Smooth muscle cell (in vitro differentiated cells): ENCODE results near the gene CNGA2. TPM values are rescaled to one million over a fixed set of nuclear protein-coding genes. Genes with fewer than 3 reads are reported as not detected.

ENCODE experiments used
- DNase-seq: peaks from one replicate; lab custom pipeline; 2025; ENCODE audit not compliant: unreplicated experiment; lab: John Stamatoyannopoulos, UW
- H2AFZ ChIP-seq: fragments of 200-600 bp; sonication (generic); 2 replicates; pipeline ENCODE4 v1.6.0; 2016; ENCODE audit warnings: antibody characterized with exemption, low read depth, mild to moderate bottlenecking
- H3F3A ChIP-seq: fragments of 200-600 bp; sonication (generic); 2 replicates; pipeline ENCODE4 v1.6.0; 2017; ENCODE audit warnings: antibody characterized with exemption, low read depth
- H3K27ac ChIP-seq: fragments of 200-600 bp; sonication (generic); 2 replicates; pipeline ENCODE4 v1.5.1; 2016; ENCODE audit warnings: low read depth, mild to moderate bottlenecking
- H3K27me3 ChIP-seq: fragments of 200-600 bp; sonication (generic); 2 replicates; pipeline ENCODE4 v1.6.1; 2016; ENCODE audit warnings: low read depth, mild to moderate bottlenecking
- H3K36me3 ChIP-seq: fragments of 200-600 bp; sonication (generic); 2 replicates; pipeline ENCODE4 v1.5.1; 2016; ENCODE audit warnings: low read depth
- H3K4me1 ChIP-seq: fragments of 200-600 bp; sonication (generic); 2 replicates; pipeline ENCODE4 v1.5.1; 2016; ENCODE audit warnings: low read depth
- H3K4me2 ChIP-seq: fragments of 200-600 bp; sonication (generic); 2 replicates; pipeline ENCODE4 v1.6.0; 2016; ENCODE audit warnings: mild to moderate bottlenecking
- H3K4me3 ChIP-seq: fragments of 200-600 bp; sonication (generic); 2 replicates; pipeline ENCODE4 v1.5.1; 2016; ENCODE audit warnings: mild to moderate bottlenecking
- H3K79me2 ChIP-seq: fragments of 200-600 bp; sonication (generic); 2 replicates; pipeline ENCODE4 v1.6.0; 2016; ENCODE audit warnings: low read depth, mild to moderate bottlenecking
- H3K9ac ChIP-seq: fragments of 200-600 bp; sonication (generic); 2 replicates; pipeline ENCODE4 v1.6.0; 2016; ENCODE audit warnings: low read depth
- H3K9me3 ChIP-seq: fragments of 200-600 bp; sonication (generic); replicated peaks from 2 replicates; pipeline ENCODE4 v1.5.1; 2016; ENCODE audit warnings: low read depth
- H4K20me1 ChIP-seq: fragments of 200-600 bp; sonication (generic); 2 replicates; pipeline ENCODE4 v1.6.0; 2016; ENCODE audit warnings: low read depth
- CTCF ChIP-seq: fragments of 200-600 bp; sonication (generic); IDR thresholded peaks from 2 replicates; pipeline ENCODE4 v1.5.1; 2017; ENCODE audit warnings: borderline replicate concordance, mild to moderate bottlenecking, antibody characterized with exemption; ENCODE audit not compliant: insufficient read depth, poor library complexity, severe bottlenecking
- WGBS: methylation state at CpG from one replicate; pipeline ENCODE4 v1.1.7; 2016; ENCODE audit warnings: low lambda C conversion rate; 5-methylcytosine and 5-hydroxymethylcytosine counted together
- polyA plus RNA-seq: library from polyadenylated mRNA; unstranded; fragments of >200 nt; fragmentation: Nextera tagmentation; extraction: Ambion mirVana; gene quantifications from 2 replicates; pipeline ENCODE4 v1.2.1, GENCODE V29; 2016
- total RNA-seq: library from RNA; depleted of rRNA; stranded (reverse); fragments of >200 nt; gene quantifications from 2 replicates; pipeline ENCODE4 v1.2.3, GENCODE V29; 2014

CNGA2 gene
- total and polyA plus RNA-seq, 2 experiments from 2014 or later, result not detected

GRCh38 chrX:151765026-151765425, 30.5 kb downstream of the CNGA2 start:
- WGBS, result 74% methylated on average over 2 of the region's 2 CpGs
- no peaks in the 10 kb centered on the region for H4K20me1 ChIP-seq
- no peak overlapping the region for H3K9ac ChIP-seq
- H3K4me3 ChIP-seq, result no peak overlapping the region
- H3F3A ChIP-seq, result no peaks in the 10 kb centered on the region
- H3K79me2 ChIP-seq, result no peaks in the 10 kb centered on the region
- no peak overlapping the region for H3K4me2 ChIP-seq
- no peaks in the 10 kb centered on the region for H3K27me3 ChIP-seq
- H2AFZ ChIP-seq, result no peak overlapping the region
- no peaks in the 10 kb centered on the region for H3K9me3 ChIP-seq
- no peak for DNase-seq
- no peaks in the 10 kb centered on the region for H3K4me1 ChIP-seq
- no peak overlapping the region for H3K27ac ChIP-seq
- no peaks in the 10 kb centered on the region for H3K36me3 ChIP-seq
- no peak for TF ChIP-seq CTCF

- Histone ChIP-seq H3K4me3 (no peak overlapping the region), H3K4me1 (no peaks in the 10 kb centered on the region), H3K9ac (no peak overlapping the region), H4K20me1 (no peaks in the 10 kb centered on the region), H3K36me3 (no peaks in the 10 kb centered on the region), H3K9me3 (no peaks in the 10 kb centered on the region), H3K79me2 (no peaks in the 10 kb centered on the region), H3K27ac (no peak overlapping the region), H3K27me3 (no peaks in the 10 kb centered on the region), H2AFZ (no peak overlapping the region), H3K4me2 (no peak overlapping the region), H3F3A (no peaks in the 10 kb centered on the region)
- WGBS, result 83% methylated on average over 3 of the region's 3 CpGs
- no peak for TF ChIP-seq CTCF
- DNase-seq, result no peak
These were observed 37.2 kb downstream of the CNGA2 start for GRCh38 chrX:151771726-151772125.

DNA sequence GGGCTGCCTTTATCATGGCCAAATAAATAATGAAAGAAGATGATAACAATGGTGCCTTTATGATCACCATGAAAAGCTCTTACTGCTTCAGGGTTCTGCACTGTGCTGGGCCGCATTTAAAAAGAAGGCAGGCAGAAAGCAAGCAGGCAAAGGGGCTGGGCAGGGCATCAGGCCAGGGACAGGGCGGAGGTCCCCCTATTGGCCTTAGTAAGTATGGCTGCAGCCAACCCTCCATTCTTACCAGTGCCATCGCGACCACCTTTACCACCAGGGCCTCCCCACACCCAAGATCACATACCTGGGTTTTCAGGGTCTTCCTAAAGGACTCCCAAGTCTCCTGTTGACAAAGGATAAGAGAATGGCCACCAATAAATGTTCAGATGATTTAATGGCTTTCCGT, 38.9 kb downstream of the CNGA2 start:
- no peaks in the 10 kb centered on the region for H3K27me3 ChIP-seq
- no peak for TF ChIP-seq CTCF
- no peaks in the 10 kb centered on the region for H3K36me3 ChIP-seq
- H3K9ac ChIP-seq, result no peak overlapping the region
- H3K79me2 ChIP-seq, result no peaks in the 10 kb centered on the region
- no peaks in the 10 kb centered on the region for H3K4me1 ChIP-seq
- H3K4me2 ChIP-seq, result no peak overlapping the region
- no peak for DNase-seq
- 62% methylated on average over 5 of the region's 5 CpGs for WGBS
- H4K20me1 ChIP-seq, result no peaks in the 10 kb centered on the region
- no peak overlapping the region for H3K4me3 ChIP-seq
- no peak overlapping the region for H3K27ac ChIP-seq
- no peaks in the 10 kb centered on the region for H3K9me3 ChIP-seq
- no peaks in the 10 kb centered on the region for H3F3A ChIP-seq
- H2AFZ ChIP-seq, result no peak overlapping the region

- Histone ChIP-seq H3K4me3 (no peak overlapping the region), H3K79me2 (no peaks in the 10 kb centered on the region), H3K9ac (no peak overlapping the region), H3K9me3 (no peaks in the 10 kb centered on the region), H3F3A (no peaks in the 10 kb centered on the region), H4K20me1 (no peaks in the 10 kb centered on the region), H2AFZ (no peak overlapping the region), H3K27me3 (no peaks in the 10 kb centered on the region), H3K4me2 (no peak overlapping the region), H3K4me1 (no peaks in the 10 kb centered on the region), H3K36me3 (no peaks in the 10 kb centered on the region), H3K27ac (no peak overlapping the region)
- no peak for DNase-seq
- no peak for TF ChIP-seq CTCF
- 48% methylated on average over 3 of the region's 3 CpGs for WGBS
These were observed 39.9 kb downstream of the CNGA2 start for GRCh38 chrX:151774421-151774820.
